ENCODE data around the gene CPNE6.

DNA sequence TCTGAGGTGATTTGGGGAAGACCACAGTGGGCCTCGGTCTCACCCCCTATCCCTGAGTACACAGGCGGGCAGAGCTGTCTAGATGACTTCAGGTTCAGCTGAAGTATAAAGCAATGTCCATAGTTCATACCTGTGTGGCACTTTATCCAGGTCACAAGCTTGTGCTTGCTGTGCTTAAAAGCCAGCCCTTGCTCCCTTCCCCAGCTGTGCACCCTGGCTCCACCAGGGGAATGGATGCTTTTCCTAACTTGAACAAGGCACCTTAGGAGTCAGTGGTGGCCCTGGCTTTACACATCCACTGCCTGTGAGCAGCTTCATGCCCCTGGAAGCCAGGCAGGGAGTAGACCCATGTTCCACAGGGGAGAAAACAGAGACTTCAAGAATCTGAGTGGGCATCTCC, 14.1 kb upstream of the CPNE6 start:
- no peak for TF ChIP-seq POLR2AphosphoS5 (IDR thresholded peaks at IDR 0.05; ENCODE audit: low read depth, low read length)
- no peak for TF ChIP-seq POLR2A (IDR thresholded peaks at IDR 0.05; ENCODE audit: low read depth, low read length)

All from GM12892 (cell line).